ENCODE data around the gene OVCA2.

- no peak for TF ChIP-seq CTCF (IDR thresholded peaks at IDR 0.05; ENCODE audit: low read length)
- no peak for TF ChIP-seq EZH2 (IDR thresholded peaks at IDR 0.05; ENCODE audit: borderline replicate concordance, low read length)
Observed at GRCh38 chr17:2042933-2043332, 1.1 kb downstream of the OVCA2 start.

All from OCI-LY1 (cell line).